ENCODE measurements around the gene DIP2C.
"Not testable (repeated sequence)": the region's sequence is repeated elsewhere in the genome, so short reads cannot be mapped to it uniquely, and the experiment has no call there.

Gene DIP2C

DNA sequence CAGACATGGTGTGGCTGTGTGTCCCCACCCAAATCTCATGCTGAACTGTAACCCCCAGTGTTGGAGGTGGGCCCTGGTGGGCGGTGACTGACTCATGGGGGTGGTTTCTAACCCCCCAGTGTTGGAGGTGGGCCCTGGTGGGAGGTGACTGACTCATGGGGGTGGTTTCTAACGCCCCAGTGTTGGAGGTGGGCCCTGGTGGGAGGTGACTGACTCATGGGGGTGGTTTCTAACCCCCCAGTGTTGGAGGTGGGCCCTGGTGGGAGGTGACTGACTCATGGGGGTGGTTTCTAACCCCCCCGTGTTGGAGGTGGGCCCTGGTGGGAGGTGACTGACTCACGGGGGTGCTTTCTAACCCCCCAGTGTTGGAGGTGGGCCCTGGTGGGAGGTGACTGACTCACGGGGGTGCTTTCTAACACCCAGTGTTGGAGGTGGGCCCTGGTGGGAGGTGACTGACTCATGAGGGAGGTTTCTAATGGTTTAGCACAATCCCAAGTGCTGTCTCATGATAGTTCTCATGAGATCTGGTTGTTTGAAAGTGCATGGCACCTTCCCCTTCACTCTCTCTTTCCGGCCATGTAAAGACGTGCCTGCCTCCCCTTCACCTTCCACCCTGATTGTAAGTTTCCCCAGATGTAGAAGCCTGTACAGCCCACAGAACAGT lies 78.7 kb downstream of the DIP2C start:
- DNase-seq (ENCODE audit: low spot score): not testable (repeated sequence)

DNA sequence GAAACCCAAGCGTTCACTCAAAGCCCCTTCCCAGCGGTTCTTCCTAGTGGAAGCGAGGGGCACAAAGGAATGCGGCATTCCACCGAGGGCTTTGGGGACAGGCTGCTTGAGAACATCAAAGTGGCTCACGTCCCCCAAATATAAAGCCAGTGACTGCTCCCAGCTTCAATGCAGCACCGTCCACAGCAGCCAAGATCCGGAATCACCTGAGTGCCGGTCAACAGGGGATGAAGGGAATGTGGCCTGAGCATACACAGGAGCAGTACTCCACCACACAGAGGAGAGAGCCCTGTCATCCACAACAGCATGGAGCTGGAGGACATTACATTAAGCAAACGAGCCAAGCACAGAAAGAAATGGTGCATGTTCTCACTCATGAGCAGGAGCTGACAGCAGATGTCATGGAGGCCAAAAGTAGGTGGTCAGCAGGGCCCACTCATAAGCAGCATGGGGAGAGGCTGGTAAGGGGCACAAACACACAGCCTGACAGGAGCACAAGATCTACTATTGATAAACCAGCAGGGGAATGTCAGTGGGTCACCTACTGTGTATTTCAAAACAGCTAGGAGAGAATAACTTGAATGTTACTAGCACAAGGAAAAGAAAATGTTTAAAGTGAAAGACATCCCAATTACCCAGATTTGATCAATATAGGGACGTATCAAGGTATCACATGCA lies 79.5 kb downstream of the DIP2C start:
- no peak for DNase-seq (ENCODE audit: low spot score)

DNA sequence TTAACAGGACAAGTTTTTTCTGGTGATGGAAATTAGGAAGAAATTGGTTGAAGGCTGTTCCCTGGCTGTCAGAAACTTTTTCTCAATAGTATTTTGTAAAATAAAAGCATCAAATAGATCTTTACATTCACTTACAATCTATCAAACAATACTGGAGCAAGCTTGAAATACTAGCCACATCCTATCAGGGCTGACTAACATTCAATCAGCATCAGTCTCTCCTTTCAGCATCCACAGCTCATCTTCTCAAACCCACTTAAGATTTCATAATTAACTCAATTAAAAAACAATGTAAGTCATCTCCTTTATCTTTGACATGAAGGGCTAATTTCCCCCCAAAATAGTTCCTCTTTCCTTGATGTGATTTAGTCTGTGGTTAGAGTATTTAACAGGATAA lies 80.2 kb downstream of the DIP2C start:
- DNase-seq (ENCODE audit: low spot score): no peak

DNA sequence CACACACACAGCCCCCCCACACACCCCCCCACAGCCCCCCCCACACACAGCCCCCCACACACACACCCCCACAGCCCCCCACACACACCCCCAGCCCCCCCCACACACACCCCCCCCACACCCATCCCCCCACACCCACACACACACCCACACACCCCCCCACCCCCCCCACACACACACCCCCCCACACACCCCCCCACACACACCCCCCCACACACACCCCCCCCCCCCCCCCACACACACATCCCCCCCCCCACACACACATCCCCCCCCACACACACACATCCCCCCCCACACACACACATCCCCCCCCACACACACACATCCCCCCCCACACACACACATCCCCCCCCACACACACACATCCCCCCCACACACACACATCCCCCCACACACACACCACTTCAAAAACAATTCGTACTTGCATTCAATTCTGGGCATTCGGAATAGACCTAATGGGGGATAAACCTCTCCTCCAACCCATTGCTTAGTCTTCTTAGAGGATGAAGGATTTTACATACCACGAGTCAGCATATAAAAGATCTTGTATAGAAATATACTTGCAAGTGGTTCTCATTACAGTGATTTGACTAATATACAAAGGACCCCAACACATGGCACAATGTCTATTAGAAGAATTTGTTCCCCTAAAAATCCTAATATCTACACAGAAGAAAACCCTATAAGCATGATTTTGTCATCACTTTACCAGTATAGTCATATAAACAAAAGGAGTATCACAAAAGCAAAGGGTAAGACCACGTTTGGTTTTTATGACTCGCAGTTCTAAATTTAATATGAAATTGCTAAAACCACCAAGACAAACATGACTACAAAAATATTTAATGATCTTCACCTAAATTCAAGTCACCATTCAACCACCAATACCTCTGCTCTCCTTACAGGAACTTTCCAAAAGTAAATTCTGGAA lies 80.9 kb downstream of the DIP2C start:
- no peak for DNase-seq (ENCODE audit: low spot score)

DNA sequence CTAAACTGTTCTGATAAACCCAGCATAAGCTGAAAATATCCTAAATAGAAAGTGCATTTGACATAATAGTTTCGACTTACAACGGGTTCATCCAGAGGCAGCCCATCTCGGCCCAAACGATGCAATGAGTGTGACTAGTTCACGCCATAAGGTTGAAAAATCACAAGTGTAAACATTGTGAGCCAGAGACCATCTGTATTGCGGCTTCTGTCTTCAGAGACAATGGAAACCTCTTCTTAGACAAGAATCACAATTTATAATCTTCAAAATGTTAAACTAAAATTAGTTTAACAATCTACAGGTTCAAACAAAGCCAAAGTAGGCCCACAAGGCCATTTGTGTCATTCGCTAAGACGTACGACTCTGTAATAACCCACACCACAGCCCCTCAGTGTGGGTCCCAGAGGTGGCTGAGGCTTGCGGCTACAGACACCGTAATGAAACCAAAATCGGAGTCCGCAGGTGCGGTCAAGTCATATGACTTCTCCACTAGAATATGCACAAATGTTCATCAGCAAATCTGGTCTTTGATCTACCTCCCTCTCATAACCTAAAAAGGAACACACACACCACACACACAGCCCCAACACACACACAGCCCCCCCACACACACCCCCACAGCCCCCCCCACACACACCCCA lies 81.8 kb downstream of the DIP2C start:
- no peak for DNase-seq (ENCODE audit: low spot score)

DNA sequence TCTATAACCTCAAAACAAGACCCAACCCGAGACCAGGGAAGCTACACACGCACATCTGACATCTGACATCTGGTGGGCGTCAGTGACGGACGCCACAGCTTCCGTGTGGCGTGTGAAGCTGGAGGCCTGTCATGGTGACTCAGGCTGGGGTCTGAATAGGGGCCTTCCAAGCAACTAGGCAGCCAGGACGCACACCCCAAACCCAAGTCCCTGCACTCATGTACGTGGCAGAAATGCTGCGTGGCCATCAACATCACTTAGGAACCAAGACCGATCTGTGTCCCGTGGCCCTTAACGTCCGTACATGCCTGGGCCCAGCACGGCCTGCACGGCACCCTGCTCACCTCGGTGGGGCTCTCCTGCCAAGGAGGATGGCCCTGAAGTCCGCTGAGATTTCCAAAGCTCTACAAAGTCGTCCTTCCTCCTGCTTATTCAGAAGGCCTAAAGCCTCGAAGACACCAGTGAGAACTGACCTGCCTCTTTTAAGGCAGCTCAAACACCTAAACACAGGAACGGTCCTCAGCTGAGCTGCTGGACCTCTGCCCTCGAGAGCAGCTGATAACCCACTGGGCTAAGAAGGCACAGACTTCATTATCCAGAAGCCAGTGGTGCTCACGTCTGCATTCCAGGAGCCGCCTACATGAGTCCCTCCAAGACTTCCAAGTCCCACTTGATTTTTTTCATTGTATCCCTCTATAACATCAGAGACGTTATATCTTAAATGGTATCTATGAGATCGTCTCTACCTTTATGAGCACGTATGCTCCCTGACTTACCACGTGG lies 82.5 kb downstream of the DIP2C start:
- no peak for DNase-seq (ENCODE audit: low spot score)

DNA sequence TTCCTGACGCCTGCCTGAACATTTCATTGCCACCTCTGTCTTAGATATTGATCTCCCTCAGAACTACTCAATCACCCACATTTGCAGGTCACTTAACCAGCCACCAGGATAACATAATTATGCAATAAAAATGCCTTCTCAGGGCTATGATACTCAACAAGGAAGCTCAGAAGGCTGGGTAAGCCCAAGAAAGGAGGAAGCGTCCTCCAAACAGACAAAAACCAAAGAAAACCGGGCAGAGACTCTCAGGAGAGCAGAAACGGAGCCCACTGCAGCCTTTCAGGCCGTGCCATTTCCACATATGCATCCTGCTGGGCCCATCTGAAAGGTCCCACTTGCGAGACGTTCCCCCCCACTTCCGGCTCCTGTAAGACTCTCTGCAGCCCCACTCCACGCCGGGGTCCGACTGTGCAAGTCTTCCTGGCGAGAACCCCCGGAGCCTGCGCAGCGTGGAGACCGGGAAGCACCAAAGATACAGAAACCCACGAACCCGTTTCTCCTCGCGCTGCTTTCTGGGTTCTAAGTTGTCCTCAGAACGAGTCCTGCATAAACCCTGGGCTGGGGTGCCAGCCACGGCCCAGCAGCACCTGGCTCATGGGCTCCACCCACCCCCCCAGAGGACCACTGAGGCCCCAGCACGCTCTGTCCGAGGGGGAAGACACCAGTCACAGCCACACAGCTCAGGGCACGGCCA lies 83.7 kb downstream of the DIP2C start:
- DNase-seq (ENCODE audit: low spot score): no peak

DNA sequence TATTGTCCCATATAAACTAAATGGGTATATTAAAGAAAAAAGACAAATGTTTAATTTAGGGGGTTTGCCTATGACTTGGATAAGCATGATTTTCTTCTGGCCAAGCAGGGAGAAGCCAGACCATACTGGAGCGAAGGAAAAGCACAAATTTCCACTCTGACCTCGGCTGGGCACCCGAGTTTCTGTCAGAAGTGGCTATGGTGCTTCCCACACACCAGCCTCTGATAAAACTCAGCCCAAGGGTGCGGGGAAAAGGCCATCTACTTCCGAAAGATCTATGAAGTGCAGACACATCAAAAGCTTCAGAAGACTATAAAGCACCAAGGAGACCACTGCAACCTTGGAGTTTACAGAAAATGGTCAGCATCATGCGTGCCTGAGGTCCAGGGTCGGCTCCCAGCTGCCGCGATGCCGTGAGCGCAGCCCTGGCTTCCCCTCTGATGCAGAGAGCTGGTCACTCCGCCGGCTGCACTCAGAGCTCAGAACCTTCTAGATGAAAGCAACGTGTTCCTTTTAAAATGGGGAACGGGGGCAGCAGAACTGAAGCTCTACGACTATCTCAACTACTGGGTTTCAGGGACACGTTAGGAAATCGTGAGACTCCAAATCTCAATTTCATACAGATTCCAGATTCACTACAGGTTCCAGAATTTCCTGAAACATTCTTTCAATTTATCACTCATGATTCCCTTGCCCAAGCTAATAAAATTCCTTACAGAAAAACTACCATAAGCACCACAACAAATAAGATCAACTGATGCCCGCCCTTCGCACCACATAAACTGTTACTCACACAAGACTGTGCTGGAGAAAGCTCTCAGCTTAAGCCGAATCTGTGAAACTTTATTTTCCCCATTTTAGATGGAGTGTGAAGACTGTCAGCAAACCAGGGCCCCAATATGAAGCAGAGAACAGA lies 84.5 kb downstream of the DIP2C start:
- DNase-seq (ENCODE audit: low spot score): no peak

DNA sequence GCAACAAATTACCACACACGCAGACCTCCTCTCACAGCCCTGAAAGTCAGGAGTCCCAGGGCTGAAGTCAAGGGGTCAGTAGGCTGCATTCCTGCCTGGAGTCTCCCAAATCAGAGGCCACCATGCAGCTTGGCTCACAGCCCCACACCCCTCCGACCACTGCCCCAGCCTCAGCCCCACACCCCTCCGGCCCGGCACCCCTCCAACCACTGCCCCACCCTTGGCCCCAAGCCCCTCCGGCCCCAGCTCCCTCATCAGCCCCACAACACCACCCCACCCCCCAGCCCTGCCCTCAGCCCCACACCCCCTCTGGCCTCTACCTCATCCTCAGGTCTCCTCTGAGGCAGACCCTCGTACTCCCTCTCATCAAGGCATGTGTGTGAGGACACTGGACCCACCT lies 85.7 kb downstream of the DIP2C start:
- no peak for DNase-seq (ENCODE audit: low spot score)

DNA sequence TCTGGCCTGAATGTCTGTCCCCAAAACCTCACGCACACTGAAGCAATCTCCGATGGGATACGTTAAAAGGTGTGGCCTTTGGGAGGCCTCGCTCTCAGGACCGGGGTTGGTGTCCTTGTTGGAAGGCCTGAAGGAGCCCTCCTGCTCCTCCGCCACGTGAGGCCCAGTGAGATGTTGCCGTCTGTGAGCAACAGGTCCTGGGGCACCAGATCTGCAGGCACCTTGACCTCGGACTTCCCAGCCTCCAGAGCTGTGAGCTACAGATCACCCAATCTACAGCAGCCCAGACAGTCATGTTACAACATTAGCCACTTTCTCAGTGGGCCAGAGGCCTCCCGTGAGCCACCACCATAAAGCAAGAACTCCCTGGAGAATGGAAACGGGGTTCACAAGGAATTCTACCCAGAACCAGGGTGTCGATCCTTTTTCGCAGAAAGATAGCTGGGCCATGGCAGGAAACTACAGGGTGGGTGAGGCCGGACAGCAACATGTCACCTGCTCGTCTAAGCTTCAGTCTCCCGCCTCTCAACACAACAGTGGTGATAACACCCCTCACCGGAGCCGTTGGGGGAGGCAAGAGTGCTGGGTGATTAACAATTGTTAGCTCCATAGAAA lies 87.0 kb downstream of the DIP2C start:
- DNase-seq (ENCODE audit: low spot score): no peak

DNA sequence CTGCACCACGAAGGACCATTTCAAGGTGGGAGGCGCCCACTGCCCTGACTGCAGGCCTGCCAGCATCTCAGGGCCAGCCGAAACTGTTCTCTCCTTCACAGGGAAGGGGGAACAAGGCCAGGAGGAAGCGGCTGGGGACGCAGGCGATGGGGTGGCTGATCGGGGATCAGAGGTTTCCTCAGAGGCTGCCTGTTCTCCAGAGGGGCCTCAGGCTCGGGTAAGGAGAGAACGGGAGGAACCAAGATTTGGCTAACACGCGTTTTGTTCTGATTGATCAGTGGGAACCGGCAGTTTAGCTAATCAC lies 87.9 kb downstream of the DIP2C start:
- DNase-seq (ENCODE audit: low spot score): no peak

DNA sequence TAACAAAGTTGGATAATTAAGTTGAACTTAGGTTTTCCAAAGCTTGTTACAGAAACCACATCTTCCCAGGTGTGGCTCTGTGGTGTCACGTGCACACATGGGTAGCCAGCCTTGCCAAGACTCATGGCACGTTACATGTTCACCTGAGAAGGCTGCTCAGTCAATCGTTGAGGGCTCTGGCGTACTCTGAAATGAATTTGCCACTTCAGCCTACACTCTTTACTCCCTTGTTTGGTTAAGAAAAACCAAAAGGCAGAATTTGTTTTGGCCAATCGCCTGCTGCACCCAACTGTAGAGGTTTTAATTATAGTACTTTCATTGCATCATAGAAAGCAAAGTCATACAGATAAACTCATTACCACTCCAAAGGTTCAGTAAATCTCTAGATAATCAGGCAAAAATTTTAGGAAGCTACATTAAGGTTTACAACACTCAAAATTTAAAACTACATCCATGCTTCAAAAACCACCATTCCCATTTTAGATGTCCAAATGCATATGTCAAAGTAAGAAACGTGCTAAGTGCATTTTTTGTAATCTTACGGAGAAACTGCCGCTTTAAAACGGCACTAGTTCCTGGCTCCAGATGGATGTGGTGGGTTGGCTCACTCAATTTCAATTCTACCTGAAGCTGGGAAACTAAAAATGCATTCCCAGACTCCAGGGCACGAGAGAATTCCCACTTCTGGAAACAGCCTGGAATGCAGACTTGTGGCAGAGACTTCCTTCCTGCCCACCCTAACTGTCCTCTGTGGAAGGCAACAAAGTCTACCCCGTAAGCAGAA lies 88.4 kb downstream of the DIP2C start:
- no peak for DNase-seq (ENCODE audit: low spot score)

DNA sequence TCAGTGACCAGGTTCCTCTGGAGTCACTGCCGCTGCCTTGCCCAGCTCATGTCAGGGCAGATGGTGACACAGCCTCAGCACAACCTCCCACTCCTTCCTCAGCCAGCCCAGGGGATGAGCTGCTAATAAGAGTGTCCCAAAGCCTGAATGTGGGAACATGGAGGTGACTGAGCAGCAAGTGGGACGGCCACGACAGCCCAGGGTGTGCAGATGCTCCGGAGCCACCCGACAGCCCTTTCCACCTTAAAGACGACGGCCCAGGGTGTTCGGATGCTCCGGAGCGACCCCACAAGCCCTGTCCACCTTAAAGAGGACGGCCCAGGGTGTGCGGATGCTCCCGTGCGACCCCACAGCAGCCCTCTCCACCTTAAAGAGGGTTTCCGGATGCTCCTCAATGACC lies 89.2 kb downstream of the DIP2C start:
- DNase-seq (ENCODE audit: low spot score): no peak

DNA sequence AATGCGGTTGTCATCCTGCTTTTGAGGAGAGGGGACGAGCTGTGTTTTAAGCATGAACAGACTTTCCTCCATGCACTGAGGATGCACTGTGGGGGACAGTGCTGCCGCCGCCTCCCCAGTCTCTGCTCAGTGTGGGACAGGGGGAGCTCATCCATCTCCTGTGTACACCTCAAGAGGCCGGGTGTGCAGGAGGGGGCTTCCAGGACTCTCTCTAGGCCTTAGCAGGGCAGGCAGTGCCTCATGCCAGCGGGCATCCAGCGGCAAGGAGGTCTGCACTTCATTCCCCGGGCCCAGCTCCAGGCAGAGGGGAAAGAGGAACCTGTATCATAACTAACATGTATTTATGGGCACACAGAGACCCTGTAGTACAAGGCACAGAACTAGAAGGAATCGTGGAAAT lies 89.7 kb downstream of the DIP2C start:
- DNase-seq (ENCODE audit: low spot score): no peak

DNA sequence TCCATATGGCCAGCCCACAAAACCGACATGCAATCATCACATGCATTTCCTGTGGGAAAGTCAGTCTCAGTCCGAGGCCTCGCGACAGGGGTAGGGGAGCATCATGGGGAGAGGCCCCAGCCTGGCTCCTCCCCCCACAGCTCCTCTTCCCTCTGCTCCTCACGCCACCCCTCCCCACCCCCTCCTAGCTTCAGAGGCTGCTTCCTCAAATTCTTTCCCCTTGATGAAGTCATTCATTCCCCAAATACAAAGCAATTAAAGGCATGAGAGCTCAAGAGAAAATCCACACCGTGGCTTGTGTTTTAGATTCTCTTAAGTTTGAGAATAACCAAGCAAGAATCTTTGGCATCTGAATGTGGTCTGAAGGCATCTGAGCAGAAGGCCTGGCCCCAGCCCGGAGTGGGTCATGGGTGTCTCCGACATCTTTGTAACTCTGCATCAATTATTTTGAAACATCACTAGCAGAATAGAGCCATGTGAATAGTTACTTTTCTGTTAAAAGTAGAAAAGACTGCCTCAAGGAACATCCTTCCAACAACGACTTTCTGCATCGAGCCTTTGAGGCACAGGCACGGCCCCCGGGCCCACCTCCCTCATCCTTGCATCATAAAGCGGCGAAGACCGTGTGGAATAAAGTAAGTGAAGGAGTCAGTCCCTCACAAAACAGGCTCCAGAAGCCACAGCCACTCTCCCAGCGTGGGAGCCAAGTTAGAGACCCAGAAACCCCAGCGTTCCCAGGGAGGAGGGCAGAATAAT lies 90.9 kb downstream of the DIP2C start:
- DNase-seq (ENCODE audit: low spot score): no peak

DNA sequence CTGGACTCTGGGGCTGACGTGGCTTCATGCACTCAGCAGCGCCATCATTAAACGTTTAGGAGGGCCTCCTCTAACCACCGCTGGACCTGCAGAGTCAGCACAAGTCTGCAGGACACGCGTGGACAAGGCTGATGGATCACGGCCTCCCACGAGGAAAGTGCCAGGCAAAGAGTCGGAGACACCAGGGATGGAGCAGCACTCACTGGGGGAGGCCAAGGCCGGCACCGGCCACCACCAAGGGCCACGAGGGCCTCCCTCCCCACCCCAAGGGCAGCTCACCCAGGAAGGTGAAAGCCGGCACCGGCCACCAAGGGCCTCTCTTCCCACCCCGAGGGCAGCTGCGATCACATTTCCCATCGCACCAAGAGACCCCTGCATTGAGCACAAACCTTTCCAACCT lies 91.5 kb downstream of the DIP2C start:
- no peak for DNase-seq (ENCODE audit: low spot score)

DNA sequence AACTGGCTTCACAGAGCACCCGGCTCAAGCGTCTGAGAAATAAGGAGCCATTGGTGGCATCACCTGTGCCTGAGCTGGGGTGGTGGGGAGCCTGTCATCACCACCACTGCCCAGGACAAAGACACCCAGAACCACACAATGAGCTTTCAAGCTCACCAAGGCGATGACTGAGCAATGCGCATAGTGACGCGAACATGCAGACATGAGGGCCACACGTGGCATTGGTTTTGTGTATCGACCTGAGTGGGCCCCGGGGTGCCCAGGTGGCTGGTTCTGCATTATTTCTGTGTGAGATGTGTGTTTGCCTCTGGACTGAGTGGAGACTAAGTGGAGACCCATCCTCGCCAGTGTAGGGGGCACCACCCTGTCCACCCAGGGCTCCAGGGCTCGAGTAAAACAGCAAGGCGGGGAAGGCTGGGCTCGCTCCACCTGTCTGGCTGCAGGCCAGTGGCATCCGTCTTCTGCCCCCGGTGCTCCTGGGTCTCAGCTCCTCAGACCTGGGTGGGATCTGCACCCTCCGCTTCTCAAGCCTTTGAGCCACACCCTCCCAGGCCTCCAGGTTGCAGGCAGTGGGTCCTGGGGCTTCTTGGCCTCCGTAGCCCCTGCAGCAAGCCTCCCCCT lies 92.6 kb downstream of the DIP2C start:
- no peak for DNase-seq (ENCODE audit: low spot score)

DNA sequence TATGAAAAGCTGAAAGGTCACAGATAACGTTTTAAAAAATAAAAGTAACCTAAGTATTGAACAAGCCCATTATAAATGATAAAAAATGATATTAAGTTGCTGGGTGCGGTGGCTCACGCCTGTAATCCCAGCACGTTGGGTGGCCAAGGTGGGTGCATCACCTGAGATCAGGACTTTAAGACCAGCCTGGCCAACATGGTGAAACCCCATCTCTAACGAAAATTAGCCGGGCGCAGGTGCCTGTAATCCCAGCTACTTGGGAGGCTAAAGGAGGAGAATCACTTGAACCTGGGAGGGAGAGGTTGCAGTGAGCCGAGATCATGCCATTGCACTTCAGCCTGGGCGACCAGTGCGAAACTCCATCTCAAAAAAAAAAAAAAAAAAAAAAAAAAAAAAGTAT lies 93.3 kb downstream of the DIP2C start:
- DNase-seq (ENCODE audit: low spot score): not testable (repeated sequence)
